K562 (cell line): ENCODE measurements around the gene LRRC26. TPM values are rescaled to one million over a fixed set of nuclear protein-coding genes. Genes with fewer than 3 reads are reported as not detected.

Experiments used
- ATAC-seq: fragments of 200-7000 bp; cut with Tn5 transposase; 3 replicates; pipeline ENCODE4 v1.9.1; 2020; ENCODE audit warnings: moderate library complexity
- BruUV-seq: library from RNA; stranded (reverse); fragments of 400-500 nt; replicated peaks from 2 replicates; lab custom pipeline; 2021; lab: Mats Ljungman, UMichigan
- CTCF ChIA-PET: fragments of 300-600 bp; formaldehyde crosslinking; extraction: SDS; loops from one replicate; lab custom pipeline; 2021; ENCODE audit warnings: low intra/inter-chr PET ratio; lab: Yijun Ruan, JAX
- POLR2A ChIA-PET: fragments of 300-600, 350-650 bp; sonication (Branson Sonifier 250); formaldehyde crosslinking; extraction: SDS; loops from one replicate; lab custom pipeline; 2021; ENCODE audit warnings: antibody characterized with exemption, inconsistent platforms; lab: Yijun Ruan, JAX
- DNase-seq, 4 experiments: peaks; one replicate each; pipeline versions ENCODE4 v3.0.0 to v3.0.0-alpha.2; 2011 to 2018; ENCODE audit warnings: low spot score in 3 of 4, mixed read lengths in 3 of 4; ENCODE audit errors: extremely low read depth in 1 of 4
- FAIRE-seq: peaks from 2 replicates; lab custom pipeline; 2011; peaks lifted over from hg19 to GRCh38; lab: Jason Lieb, UNC
- H2AFZ ChIP-seq: 2 replicates; pipeline ENCODE4 v1.6.0; 2011; ENCODE audit warnings: low read depth, low read length, control low read depth, inconsistent platforms
- H3K27ac ChIP-seq: fragments of 200-600 bp; 3 replicates; pipeline ENCODE4 v1.8.0; 2011; ENCODE audit warnings: low read depth, mild to moderate bottlenecking, control low read depth, inconsistent platforms, low read length, moderate library complexity, mixed read lengths; ENCODE audit errors: extremely low read depth
- H3K27me3 ChIP-seq, 2 experiments: fragments of 300-600 bp in 1 of 2; 2 replicates in 1 of 2; 3 replicates in 1 of 2; pipeline versions ENCODE4 v1.6.0 to v1.8.0; 2011; ENCODE audit warnings: inconsistent platforms in 2 of 2, low read length in 2 of 2, mild to moderate bottlenecking in 1 of 2, mixed read lengths in 1 of 2, moderate library complexity in 1 of 2; ENCODE audit not compliant: control insufficient read depth in 2 of 2, insufficient read depth in 2 of 2
- H3K36me3 ChIP-seq: fragments of 300-600 bp; 3 replicates; pipeline ENCODE4 v1.8.0; 2011; ENCODE audit warnings: mild to moderate bottlenecking, low read length, inconsistent platforms; ENCODE audit not compliant: control insufficient read depth, insufficient read depth
- H3K4me1 ChIP-seq, 2 experiments: fragments of 200-600 bp in 1 of 2; replicated peaks in 1 of 2; 2 replicates in 1 of 2; 3 replicates in 1 of 2; pipeline versions ENCODE4 v1.5.1 to v1.8.0; 2011; ENCODE audit warnings: inconsistent platforms in 2 of 2, low read length in 2 of 2, mild to moderate bottlenecking in 1 of 2, mixed read lengths in 1 of 2, moderate library complexity in 1 of 2; ENCODE audit not compliant: control insufficient read depth in 2 of 2, insufficient read depth in 2 of 2
- H3K4me2 ChIP-seq: 2 replicates; pipeline ENCODE4 v1.6.1; 2011; ENCODE audit warnings: low read length, control low read depth, inconsistent platforms, mixed read lengths; ENCODE audit not compliant: insufficient read depth
- H3K4me3 ChIP-seq: fragments of 200-600 bp; sonication (generic), shearing (Covaris generic); 2 replicates; pipeline ENCODE4 v1.5.1; 2016; ENCODE audit warnings: control low read depth, inconsistent platforms
- H3K79me2 ChIP-seq: fragments of 200-600 bp; 3 replicates; pipeline ENCODE4 v1.8.0; 2011; ENCODE audit warnings: low read length, inconsistent platforms; ENCODE audit not compliant: control insufficient read depth, insufficient read depth
- H3K9ac ChIP-seq, 2 experiments: 2 replicates each; pipeline versions ENCODE4 v1.6.0 to v1.6.1; 2011; ENCODE audit warnings: low read depth in 2 of 2, low read length in 2 of 2, control low read depth in 1 of 2, inconsistent platforms in 1 of 2, mild to moderate bottlenecking in 1 of 2, mixed read lengths in 1 of 2; ENCODE audit not compliant: insufficient read depth in 1 of 2
- H3K9me1 ChIP-seq: one replicate; pipeline ENCODE4 v1.6.0; 2011; ENCODE audit warnings: inconsistent platforms, mild to moderate bottlenecking, low read length, moderate library complexity; ENCODE audit not compliant: control insufficient read depth, insufficient read depth
- H3K9me3 ChIP-seq: replicated peaks from 2 replicates; pipeline ENCODE4 v1.5.1; 2011; ENCODE audit warnings: low read depth, low read length, inconsistent platforms; ENCODE audit not compliant: control insufficient read depth, insufficient read depth
- H4K20me1 ChIP-seq: replicated peaks from 2 replicates; pipeline ENCODE4 v1.6.1; 2011; ENCODE audit warnings: low read length, inconsistent platforms, mixed read lengths; ENCODE audit not compliant: control insufficient read depth, insufficient read depth
- GTF2E2 ChIP-seq: fragments of 200-800 bp; sonication (Bioruptor generic); IDR thresholded peaks from 2 replicates; pipeline ENCODE4 v1.6.1; 2016; ENCODE audit warnings: missing genetic modification characterization, missing compliant biosample characterization
- L3MBTL2 ChIP-seq: fragments of 450-650 bp; IDR thresholded peaks from 2 replicates; pipeline ENCODE4 v1.6.1; 2016; ENCODE audit warnings: mild to moderate bottlenecking, moderate library complexity
- MEF2A ChIP-seq: IDR thresholded peaks from 2 replicates; pipeline ENCODE4 v1.6.1; 2011; ENCODE audit warnings: low read depth, mild to moderate bottlenecking, low read length, moderate library complexity; ENCODE audit not compliant: control insufficient read depth
- NR4A1 ChIP-seq, 2 experiments: fragments of 250-450 bp in 1 of 2; fragments of 450-650 bp in 1 of 2; sonication (Bioruptor Pico) in 1 of 2; IDR thresholded peaks; 2 replicates each; pipeline versions ENCODE4 v1.4.0 to v1.6.1; 2016 to 2020; ENCODE audit warnings: mild to moderate bottlenecking in 2 of 2, missing compliant biosample characterization in 1 of 2, missing genetic modification characterization in 1 of 2, moderate library complexity in 1 of 2
- POLR2AphosphoS5 ChIP-seq: IDR thresholded peaks from 2 replicates; pipeline ENCODE4 v1.6.1; 2011; ENCODE audit warnings: mild to moderate bottlenecking, low read depth, low read length, moderate library complexity; ENCODE audit not compliant: control insufficient read depth, insufficient read depth
- ZNF3 ChIP-seq: fragments of 250-450 bp; sonication (Bioruptor Pico); IDR thresholded peaks from 2 replicates; pipeline ENCODE4 v1.5.0; 2021; ENCODE audit warnings: mild to moderate bottlenecking, moderate library complexity
- ZNF589 ChIP-seq: fragments of 200-800 bp; sonication (Bioruptor generic); IDR thresholded peaks from 2 replicates; pipeline ENCODE4 v1.6.1; 2016; ENCODE audit warnings: low read depth, missing genetic modification characterization, missing compliant biosample characterization
- WGBS: fragments of 100-300 bp; shearing (Covaris generic); methylation state at CpG from one replicate; pipeline ENCODE4 v1.1.6; 2016; ENCODE audit warnings: low coverage, mixed read lengths; ENCODE audit not compliant: insufficient coverage; ENCODE audit errors: missing lambda C conversion rate; 5-methylcytosine and 5-hydroxymethylcytosine counted together
- in situ Hi-C: fragments of 300-500 bp; cut with MboI; formaldehyde crosslinking; loops from 4 replicates; pipeline ENCODE4 v1.15.0; 2018; ENCODE audit warnings: inconsistent platforms, mixed read lengths
- intact Hi-C: fragments of 100-400 bp; cut with micrococcal nuclease; formaldehyde crosslinking; loops from 2 replicates; pipeline ENCODE4 v1.14.2; 2022
- polyA plus RNA-seq, 8 experiments: library from polyadenylated mRNA; depleted of rRNA in 4 of 8; stranded (reverse) in 5 of 8; unstranded in 3 of 8; fragments of >200 nt; fragmentation: Nextera tagmentation in 2 of 8; fragmentation: Illumina TruSeq in 1 of 8; extraction: Ambion mirVana in 2 of 8; extraction: Trizol in 1 of 8; gene quantifications; 2 replicates each; pipeline versions ENCODE4 v1.2.1 to v1.2.3, GENCODE V29; 2011 to 2014; ENCODE audit warnings: inconsistent platforms in 1 of 8, missing spikeins in 1 of 8
- total RNA-seq, 7 experiments: library from RNA; depleted of rRNA in 6 of 7; stranded (reverse); fragments of >200 nt in 6 of 7; fragmentation: Illumina TruSeq in 2 of 7; extraction: Trizol in 2 of 7; gene quantifications; 2 replicates each; pipeline versions ENCODE4 v1.2.1 to v1.2.3, GENCODE V29; 2011 to 2021; ENCODE audit warnings: low replicate concordance in 1 of 7
- TF ChIP-seq, protein P1 (sequence below): fragments of 250-450 bp; sonication (Bioruptor Pico); IDR thresholded peaks from 2 replicates; pipeline ENCODE4 v1.4.0; 2020; ENCODE audit warnings: mild to moderate bottlenecking, moderate library complexity
- TF ChIP-seq, protein P2 (sequence below), 3 experiments: fragments of 200-800 bp in 1 of 3; sonication (Bioruptor generic) in 1 of 3; sonication (generic) in 1 of 3; formaldehyde crosslinking in 1 of 3; IDR thresholded peaks; 2 replicates each; pipeline versions ENCODE4 v1.6.1 to v1.8.0; 2016 to 2022; ENCODE audit warnings: mild to moderate bottlenecking in 2 of 3, missing compliant biosample characterization in 2 of 3, missing genetic modification characterization in 2 of 3, missing genetic modification reagents in 1 of 3
- TF ChIP-seq, protein P3 (sequence below): fragments of 450-650 bp; formaldehyde crosslinking; IDR thresholded peaks from 2 replicates; pipeline ENCODE4 v1.4.0; 2020; ENCODE audit warnings: mild to moderate bottlenecking, moderate library complexity
- TF ChIP-seq, protein P4 (sequence below): IDR thresholded peaks from 2 replicates; pipeline ENCODE4 v1.6.1; 2016; ENCODE audit warnings: missing genetic modification characterization, missing compliant biosample characterization

The LRRC26 gene
- total and polyA plus RNA-seq, 9 of the 15 experiments (the other 6 are each of a cell fraction or from before 2014, with no cell fraction given) = not detected

- Histone ChIP-seq H3K4me1 (peaks cover 12 to 37% of the 10 kb centered on the region in 2 experiments; a peak in 4 of 5 replicates), H4K20me1 (no peaks in the 10 kb centered on the region), H3K9me1 (no peaks in the 10 kb centered on the region), H3K27me3 (no peaks in the 10 kb centered on the region), H3K4me2 (peak overlapping the region; percentile 100), H3K9me3 (no peaks in the 10 kb centered on the region), H3K36me3 (peaks cover 2% of the 10 kb centered on the region; the same call in 1 of the 3 replicates), H3K9ac (peak overlapping the region; percentile 84 to 100), H3K79me2 (peaks cover 35% of the 10 kb centered on the region), H3K4me3 (peak overlapping the region; percentile 91), H3K27ac (peak overlapping the region; percentile 78), H2AFZ (peak overlapping the region; percentile 99)
- ChIA-PET CTCF (no interaction called here), POLR2A (interaction anchor here (0.6 to 2.3 kb wide), 14 partner anchors 9 to 149 kb away, joined by 3 to 23 read pairs (median 4); partner anchors contain the start of genes GRIN1, SAPCD2, TOR4A and TUBB4B)
- intact Hi-C loops = loop anchor here (2.0 kb wide), 1 partner anchor 22 kb away; no protein-coding TSS in a partner anchor
- BruUV-seq = no TSS peak
- in situ Hi-C loops = loop anchor here (5.0 kb wide), 1 partner anchor 98 kb away; the partner anchor contains the start of genes CYSRT1 and RNF224
- WGBS = under 1% methylated on average over 35 of the region's 37 CpGs
- DNase-seq (peak in 2 of 4 experiments; percentile 41 to 72), ATAC-seq (peak; percentile 56), FAIRE-seq (no peak)
- TF ChIP-seq GTF2E2 (tag) (no peak), POLR2AphosphoS5 (no peak), MEF2A (no peak), ZNF3 (no peak), ZNF589 (CRISPR knock-in tag) (no peak), L3MBTL2 (peak; percentile 35), NR4A1 (CRISPR knock-in tag; IDR thresholded peaks at IDR 0.05) (no peak), NR4A1 (tag; IDR thresholded peaks at IDR 0.05) (0 out of 2 replicates have a peak, but pooled peaks have one; percentile 38)
- TF ChIP-seq, protein P1, sequence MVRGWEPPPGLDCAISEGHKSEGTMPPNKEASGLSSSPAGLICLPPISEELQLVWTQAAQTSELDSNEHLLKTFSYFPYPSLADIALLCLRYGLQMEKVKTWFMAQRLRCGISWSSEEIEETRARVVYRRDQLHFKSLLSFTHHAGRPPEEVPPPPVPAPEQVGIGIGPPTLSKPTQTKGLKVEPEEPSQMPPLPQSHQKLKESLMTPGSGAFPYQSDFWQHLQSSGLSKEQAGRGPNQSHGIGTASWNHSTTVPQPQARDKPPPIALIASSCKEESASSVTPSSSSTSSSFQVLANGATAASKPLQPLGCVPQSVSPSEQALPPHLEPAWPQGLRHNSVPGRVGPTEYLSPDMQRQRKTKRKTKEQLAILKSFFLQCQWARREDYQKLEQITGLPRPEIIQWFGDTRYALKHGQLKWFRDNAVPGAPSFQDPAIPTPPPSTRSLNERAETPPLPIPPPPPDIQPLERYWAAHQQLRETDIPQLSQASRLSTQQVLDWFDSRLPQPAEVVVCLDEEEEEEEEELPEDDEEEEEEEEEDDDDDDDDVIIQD (CRISPR knock-in tag) = no peak
- TF ChIP-seq, protein P2, sequence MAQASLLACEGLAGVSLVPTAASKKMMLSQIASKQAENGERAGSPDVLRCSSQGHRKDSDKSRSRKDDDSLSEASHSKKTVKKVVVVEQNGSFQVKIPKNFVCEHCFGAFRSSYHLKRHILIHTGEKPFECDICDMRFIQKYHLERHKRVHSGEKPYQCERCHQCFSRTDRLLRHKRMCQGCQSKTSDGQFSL (CRISPR knock-in tag; IDR thresholded peaks at IDR 0.05) = 0 out of 2 replicates have a peak, but pooled peaks have one; percentile 1
- TF ChIP-seq, protein P2 (tag; IDR thresholded peaks at IDR 0.05) = no peak
- TF ChIP-seq, protein P3, sequence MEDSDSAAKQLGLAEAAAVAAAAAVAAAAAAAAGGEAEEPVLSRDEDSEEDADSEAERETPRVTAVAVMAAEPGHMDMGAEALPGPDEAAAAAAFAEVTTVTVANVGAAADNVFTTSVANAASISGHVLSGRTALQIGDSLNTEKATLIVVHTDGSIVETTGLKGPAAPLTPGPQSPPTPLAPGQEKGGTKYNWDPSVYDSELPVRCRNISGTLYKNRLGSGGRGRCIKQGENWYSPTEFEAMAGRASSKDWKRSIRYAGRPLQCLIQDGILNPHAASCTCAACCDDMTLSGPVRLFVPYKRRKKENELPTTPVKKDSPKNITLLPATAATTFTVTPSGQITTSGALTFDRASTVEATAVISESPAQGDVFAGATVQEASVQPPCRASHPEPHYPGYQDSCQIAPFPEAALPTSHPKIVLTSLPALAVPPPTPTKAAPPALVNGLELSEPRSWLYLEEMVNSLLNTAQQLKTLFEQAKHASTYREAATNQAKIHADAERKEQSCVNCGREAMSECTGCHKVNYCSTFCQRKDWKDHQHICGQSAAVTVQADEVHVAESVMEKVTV (CRISPR knock-in tag) = no peak
- TF ChIP-seq, protein P4, sequence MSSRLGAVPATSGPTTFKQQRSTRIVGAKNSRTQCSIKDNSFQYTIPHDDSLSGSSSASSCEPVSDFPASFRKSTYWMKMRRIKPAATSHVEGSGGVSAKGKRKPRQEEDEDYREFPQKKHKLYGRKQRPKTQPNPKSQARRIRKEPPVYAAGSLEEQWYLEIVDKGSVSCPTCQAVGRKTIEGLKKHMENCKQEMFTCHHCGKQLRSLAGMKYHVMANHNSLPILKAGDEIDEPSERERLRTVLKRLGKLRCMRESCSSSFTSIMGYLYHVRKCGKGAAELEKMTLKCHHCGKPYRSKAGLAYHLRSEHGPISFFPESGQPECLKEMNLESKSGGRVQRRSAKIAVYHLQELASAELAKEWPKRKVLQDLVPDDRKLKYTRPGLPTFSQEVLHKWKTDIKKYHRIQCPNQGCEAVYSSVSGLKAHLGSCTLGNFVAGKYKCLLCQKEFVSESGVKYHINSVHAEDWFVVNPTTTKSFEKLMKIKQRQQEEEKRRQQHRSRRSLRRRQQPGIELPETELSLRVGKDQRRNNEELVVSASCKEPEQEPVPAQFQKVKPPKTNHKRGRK (tag) = no peak
These were observed 40.9 kb downstream of the LRRC26 start for GRCh38 chr9:137128862-137129455.
